SIG-M5 (cell line): ENCODE data around the gene KIAA0319L.

ENCODE experiments used
- DNase-seq: peaks from one replicate; lab custom pipeline; 2025; lab: John Stamatoyannopoulos, UW

The KIAA0319L gene

DNA sequence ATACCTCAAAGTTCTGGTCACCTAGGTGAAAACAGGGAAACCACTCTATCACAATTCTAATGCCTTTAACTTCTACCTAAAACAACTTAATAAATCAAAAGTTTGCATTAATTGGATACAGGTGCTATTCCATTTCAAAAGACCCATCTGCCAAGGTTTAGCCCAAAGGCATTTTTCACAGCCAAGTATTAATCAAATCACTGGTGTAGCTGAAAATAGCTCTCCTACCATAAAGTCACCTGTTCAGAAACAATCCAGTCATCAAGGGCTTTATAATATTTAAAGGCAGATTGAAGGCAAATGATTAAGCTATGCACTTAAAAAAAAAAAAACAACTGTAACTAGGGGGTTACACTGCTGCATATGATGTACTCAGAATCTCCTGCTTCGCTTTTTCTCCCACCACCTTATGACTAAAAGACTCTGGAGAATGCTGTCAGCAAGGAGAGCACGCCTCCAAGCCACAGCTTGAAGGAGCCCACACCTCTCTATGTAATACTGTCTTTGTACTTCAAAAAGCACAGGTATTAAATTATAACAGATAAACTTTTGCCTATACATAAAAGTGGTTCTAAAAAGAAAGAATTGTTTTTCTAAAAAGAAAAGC lies 20.5 kb downstream of the KIAA0319L start:
- no peak for DNase-seq

DNA sequence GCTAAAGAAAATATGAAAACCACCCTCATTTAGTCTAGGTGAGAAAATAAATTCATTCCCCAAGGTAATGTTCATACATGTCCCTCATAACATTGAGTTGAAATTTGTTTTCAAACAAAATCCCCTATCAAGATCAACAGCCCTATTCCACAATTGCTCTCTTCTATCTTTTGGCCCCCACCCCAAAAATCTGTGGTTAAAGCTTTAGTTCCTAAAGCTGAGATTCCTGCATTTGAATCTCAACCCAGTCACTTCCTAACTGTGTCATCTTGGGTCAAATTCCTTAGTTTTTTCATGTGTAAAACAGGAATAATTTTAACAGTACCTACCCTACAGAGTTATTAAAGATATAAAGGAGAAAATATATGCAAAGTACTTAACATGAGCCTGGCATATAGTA lies 22.0 kb downstream of the KIAA0319L start:
- no peak for DNase-seq

DNA sequence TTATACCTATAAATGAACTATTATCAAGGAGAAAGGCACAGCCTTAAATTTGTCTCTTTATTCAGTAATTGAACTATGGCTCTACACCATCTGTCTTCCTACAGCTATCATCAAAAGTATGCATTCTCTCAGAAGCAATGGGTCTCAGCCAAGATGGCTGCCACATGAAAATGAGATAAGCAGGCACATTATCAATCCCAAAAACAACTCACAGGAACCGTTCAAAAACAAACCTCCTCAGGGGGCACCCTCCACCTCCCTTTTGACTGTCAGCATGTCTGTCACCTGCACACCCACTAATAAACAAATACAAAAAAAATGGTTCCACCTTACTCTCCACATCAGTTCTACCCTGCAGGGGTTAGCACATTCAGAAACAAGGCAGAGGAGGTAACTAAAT lies 23.6 kb downstream of the KIAA0319L start:
- DNase-seq, result no peak

DNA sequence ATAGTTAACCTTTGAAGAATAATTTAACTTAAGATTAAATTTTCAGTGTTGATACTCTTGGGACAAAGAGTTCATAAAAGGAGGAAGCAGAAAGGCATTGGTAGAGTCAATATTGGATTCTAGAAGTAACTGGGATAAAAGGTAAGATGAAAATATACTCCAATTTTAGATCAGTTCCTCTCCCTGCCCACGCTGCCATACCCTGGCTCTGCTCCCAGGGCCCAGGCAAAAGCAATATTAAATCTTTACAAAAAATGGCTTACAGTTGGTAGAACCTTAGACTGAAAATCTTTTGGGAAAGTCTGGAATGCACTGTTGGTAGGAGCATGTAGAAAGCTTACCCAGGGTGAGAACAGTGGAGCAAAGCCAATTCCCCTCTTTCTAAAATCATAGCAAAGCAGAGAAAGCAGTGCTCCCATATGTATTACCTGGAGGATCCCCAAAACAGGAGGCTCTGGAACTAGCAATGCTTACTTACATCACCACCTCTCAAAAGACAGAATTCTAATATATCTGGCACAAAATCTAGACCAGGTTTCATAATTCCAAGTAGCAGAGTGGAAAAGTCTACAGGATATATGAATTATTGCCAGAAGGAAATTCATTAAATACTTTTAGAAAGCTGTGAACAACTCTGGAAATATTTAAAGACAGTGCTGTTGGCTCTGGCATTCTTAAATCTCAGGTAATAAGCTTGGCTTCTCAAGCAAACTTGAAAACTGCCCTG lies 24.5 kb downstream of the KIAA0319L start:
- no peak for DNase-seq

DNA sequence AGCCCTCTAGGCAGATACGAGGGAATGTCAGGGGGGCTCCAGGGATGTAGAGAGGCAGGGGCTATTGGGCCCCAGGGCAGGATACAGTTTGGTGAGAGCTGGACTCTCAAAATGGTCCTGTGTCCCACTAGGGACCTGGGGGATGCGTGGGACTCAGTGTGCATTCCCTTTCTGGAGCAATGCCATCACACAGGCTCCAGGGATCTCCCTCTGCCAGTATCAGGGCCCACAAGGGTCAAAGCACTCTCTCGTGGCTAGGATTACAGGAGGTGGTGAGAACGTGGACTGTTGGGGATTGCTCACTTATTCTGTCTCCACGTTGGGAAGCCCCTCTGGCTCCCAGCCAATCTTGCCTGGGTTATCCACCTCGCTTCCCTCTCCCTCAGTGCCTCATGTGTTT lies 25.8 kb downstream of the KIAA0319L start:
- DNase-seq, result no peak

DNA sequence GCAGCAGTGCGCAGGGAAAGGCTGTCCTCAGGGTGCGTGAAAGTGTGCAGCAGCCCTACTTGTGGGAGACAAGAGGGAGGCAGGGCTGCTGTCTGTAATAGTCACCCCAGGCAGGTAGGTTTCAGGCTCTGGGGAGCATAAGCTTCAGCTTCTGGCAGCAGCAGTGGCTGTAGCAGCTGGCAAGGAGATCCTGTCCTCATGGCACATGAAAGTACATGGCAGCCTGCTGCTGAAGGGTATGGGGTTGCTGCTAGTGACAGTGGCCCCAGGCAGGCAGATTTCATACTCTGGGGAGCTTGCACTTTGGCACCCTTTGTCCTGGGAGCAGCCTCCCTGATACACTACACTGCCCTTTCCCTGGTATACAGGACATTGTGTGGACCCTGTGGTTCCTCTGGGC lies 26.3 kb downstream of the KIAA0319L start:
- no peak for DNase-seq

DNA sequence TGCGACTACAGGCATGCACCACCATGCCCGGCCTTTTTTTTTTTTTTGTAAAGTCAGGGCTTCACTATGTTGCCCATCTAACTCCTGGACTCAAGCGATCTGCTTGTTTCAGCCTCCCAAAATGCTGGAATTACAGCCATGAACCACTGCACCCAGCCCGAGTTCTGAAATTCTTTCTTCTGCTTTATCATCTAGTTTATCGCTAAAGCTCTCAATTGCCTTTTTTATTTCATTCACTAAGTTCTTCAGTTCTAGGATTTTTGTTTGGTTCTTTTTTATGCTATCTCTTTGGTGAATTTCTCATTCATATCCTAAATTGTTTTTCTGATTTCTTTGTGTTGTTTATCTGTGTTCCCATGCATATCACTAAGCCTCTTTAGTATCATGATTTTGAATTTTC lies 27.0 kb downstream of the KIAA0319L start:
- DNase-seq, result no peak

DNA sequence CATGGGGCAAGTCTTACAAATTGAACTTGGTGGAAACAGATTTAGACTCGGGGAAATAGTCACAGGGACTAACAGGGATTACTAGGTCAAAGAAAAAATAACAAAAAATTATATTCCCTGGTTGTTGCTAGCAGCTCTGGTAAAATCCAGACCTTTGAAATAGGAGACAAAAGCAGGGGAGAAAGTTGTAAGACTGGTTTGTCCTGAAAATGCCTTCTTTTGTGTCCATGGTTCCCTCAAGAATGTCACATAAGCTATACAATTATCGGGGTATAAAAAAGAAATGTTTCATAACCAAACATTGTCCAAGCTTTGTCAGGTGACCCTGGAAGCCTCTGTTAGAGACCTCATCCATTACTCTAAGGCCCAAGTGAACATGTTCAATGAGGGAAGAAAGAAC lies 33.1 kb downstream of the KIAA0319L start:
- DNase-seq, result no peak

DNA sequence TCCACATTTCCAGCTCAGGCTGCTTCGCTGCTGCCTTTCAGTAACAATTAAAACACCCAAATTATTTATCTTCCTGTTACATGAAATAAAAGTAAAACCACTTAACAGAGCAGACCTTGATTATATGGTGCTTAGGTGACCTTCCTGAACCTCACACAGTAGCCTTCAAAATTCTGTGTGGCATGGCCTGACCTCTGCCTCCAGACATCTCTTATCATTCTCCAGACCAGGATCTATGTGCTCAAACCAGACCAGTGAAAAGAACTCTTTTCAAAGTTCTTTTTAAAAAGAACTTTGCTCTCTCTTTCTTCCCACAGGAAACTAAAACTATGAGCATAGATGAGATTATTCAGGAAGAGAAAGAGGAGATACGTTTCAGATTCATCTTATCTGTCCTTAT lies 37.8 kb downstream of the KIAA0319L start:
- DNase-seq, result no peak

DNA sequence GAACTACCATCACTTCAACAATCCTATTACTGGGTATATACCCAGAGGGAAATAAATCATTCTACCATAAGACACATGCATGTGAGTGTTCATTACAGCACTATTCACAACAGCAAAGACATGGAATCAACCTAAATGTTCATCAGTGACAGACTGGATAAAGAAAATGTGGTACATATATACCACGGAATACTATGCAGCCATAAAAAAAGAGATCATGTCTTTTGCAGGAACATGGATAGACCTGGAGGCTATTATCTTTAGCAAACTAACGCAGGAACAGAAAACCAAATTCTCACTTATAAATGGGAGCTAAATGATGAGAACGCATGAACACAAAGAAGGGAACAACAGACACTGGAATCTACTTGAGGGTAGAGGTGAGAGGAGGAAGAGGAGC lies 39.0 kb downstream of the KIAA0319L start:
- DNase-seq, result no peak

DNA sequence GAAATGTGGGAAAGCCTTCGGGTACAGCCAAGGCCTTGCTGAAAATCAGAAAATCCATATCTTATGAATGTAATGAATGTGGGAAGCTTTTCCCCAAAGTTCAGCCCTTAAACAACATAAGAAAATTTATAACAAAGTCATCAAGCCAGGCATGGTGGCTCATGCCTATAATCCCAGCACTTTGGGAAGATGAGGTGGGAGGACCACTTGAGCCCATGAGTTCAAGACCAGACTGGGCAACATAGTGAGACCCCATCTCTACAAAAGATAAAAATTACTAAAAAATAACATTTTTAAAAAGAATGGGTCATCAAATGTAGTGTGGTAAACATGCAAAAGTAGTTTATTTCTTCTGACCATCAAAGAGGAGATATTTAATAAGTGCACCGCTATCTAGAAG lies 45.9 kb downstream of the KIAA0319L start:
- no peak for DNase-seq

DNA sequence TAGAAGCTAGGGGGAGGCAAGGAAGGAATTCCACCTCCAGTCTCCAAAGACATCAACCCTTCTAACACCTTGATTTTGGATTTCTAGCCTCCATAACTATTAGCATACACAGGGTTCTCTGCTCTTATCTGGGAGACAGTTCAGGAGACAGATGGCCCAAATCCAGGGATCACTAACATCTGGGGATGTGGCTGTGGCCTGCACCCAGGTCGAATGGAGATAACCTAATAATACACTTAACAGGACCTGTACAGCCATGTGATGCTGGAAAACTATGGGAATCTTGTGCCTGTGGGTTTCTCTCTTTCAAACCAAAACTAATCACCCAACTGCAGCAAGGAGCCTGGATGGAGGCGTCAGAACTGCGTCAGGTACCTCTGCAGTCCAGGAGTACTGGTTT lies 47.6 kb downstream of the KIAA0319L start:
- no peak for DNase-seq

DNA sequence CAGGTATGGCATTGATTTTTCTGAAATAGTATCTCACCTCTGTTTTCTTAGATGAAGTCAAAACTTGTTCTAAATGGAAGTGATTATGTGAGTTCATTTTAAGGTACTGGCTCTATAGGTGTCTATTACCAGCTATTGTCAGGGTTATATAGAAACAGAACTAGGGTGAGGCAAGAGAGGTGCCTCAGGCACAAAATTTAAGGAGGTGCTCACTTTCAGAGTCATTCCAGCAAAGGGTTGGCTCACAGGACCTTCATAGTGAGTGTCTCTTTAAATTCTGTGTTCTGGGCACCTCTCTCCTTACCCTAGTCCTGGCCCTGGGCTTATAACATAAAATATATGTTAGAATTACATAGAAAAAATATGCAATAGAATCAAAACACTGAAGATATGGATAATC lies 49.3 kb downstream of the KIAA0319L start:
- no peak for DNase-seq

DNA sequence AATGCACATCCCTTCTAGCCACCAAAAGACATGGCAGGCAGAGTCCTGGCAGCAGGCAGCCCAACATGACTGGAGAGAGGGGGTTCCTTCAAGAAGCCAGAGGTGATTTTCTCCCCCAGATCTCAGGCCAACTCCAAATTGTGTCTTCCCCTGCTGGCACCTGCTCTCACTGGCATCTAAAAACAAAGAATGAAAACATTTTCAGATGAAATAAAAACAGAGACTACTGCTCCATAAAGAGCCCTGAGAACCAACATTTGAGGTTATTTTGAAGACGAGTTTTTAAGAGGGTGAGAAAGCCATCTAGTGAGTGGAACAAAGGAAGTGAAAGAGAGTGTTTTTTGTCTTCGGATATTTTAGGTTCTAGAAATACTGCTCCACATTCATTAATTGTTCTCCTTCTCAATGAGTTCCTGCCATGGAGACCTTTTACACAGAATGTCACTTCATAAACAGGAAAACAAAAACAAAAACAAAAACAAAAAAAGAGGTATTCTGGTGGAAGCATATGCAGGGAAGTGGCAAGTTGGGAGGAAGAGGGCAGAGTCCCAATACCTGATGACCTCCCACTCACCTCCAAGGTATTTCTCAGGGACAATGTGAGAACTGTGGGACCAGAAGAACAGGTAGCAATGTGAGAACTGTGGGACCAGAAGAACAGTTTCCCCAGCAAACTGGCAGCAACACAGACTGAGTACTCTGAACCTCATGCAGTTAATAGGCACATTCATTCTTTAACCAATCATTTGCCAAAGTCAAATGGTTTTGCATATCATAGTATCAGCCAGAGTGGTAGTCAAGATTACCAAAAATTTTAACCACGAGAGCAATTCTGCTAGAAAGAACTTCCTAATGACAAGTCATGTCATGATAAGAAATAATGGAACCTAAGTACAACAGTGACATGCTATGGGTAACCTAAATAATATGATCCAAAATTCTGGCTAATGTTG lies 50.0 kb downstream of the KIAA0319L start:
- no peak for DNase-seq

DNA sequence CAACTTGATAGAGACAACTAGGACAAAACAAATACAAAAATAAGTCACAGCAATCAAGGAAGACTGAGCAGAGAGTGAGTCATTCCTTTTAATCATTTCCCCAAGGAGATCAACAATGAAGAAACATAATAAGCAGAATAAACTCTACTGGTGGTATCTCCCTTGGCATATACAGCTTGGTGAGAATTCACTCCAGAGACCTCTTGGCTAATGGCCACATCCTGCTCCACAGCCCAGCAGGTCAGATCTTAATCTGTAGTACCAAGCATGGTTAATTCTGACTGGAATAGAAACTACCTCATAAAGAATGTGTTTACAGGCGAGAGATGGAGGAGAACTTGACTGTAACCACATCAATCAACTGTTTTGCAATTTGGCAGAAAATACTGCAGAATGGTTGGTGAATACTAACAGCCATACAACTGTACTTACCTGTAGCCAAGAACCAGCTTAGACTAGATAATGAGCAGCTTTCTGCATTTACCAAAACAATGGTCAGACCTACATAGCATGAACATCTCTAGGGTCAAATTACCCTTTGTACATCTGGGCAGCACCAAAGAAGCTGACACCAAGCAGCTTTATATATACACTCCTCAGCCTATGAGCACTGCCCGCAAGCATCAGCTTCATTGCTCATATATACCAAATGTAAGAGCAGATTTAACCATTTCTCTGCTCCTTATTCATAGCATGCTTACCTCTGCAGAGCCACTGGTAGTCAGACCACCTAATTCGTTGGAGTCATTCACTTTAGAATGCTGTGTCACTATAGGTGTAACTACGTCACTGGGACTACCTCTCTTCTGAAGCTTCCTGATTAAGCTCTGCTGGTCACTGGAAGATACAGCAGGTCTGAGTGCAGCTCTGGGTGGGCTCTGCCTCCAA lies 51.0 kb downstream of the KIAA0319L start:
- no peak for DNase-seq

DNA sequence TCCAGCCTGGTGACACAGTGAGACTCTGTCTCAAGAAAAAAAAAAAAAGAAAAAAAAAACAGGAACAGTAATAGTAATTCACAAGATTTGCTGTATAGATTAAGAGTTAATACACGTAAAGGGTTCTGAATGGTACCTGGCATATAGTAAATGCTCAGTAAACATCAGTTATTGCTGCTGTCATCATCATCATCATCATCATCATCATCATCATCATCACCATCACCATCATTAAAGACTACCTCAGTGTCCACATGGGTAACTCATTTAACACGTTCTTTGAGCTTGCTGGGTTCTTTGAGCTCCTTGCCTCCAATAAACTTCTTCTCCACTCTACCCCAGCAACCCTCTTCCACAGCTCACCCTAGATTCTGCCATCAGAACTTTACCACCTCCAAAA lies 55.0 kb downstream of the KIAA0319L start:
- DNase-seq, result no peak

DNA sequence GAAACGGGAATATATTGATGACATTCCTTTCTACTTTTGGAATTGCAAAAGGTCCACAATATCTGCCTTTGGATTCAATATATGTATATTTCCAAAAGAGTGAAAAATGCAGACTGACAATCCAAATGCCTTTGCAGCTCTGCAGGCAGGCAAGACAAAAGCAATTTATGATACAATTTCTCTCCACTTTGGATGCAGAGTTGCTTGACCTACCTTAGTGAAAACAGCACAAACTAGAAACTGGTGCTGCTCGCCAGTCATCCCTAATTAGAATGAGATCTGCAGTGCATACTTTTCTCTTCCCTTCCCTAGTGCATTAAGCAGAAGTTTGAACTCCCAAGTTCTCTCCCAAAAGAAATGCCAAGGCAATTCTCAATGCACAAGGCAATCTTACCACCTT lies 56.8 kb downstream of the KIAA0319L start:
- no peak for DNase-seq

DNA sequence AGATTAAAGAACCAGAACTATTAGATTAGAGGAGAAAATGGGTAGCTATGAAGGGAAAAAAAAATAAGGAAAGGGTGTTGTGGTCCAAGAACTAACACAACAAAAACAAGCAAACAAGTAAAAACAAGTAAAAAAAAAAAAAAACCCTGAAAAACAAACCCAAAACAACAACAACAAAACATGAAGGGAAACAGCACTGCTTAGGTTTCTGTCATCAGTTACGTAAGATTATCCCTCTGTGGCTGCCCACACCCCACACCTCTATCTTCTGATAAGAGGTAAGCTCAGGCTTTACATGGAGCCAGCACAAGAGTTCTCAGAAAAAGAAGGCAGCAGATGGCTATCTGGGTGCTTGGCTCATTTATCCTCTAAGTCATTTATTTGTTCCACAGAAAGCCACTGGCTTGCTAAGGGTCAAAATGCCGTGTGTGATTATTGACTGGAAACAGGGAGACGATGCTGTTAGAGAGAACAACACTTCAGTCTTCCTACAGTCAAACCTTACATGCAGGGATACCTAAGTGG lies 57.5 kb downstream of the KIAA0319L start:
- DNase-seq, result no peak

DNA sequence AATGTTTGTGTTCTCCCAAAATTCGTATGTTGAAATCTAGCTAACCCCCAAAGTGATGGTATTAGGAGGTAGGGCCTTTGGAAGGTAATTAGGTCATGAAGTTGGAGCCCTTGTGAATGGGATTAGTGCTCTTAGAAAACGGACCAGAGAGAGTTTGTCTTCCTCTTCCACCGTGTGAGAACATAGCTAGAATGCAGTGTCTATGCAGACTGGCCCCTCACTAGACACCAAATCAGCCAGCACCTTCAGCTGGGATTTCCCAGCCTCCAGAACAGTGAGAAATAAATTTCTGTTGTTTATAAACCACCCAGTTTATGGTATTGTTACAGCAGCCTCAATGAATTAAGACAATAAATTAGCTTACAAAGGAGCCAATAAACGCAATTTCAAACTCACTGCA lies 58.0 kb downstream of the KIAA0319L start:
- no peak for DNase-seq

DNA sequence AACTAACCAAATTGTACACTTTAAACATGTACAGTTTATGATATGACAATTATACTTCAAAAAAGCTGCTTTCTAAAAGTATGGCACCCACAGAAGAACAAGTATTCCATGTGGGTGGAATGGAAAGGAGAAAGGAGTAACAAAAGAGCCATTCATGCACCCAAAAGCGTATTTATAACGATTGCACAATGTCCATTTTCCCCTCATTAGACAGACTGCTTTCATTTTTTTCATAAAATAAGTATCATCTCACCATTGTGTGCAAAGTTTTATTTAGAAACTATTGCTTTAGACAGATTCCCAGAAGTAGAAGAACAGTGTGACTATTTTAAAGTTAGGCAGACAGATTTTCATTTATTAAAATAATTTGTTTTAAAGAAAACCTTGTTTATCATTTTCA lies 59.6 kb downstream of the KIAA0319L start:
- no peak for DNase-seq

DNA sequence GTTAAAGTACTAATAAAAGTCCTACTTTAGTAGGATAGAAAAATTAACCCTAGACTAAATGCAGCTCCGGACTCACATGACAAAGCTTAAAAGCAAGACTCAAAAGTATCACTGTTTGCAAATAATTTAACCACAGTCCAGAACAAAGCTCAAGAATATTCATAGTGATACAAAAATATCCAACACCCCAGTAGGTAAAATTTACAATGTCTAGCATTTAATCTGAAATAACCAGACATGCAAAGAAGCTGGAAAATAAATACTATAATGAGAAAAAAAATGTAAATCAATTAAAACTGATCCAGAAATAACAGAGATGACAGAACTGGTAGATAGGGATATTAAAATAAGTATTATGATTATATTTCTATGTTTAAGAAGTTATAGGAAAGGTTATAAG lies 67.0 kb downstream of the KIAA0319L start:
- no peak for DNase-seq

DNA sequence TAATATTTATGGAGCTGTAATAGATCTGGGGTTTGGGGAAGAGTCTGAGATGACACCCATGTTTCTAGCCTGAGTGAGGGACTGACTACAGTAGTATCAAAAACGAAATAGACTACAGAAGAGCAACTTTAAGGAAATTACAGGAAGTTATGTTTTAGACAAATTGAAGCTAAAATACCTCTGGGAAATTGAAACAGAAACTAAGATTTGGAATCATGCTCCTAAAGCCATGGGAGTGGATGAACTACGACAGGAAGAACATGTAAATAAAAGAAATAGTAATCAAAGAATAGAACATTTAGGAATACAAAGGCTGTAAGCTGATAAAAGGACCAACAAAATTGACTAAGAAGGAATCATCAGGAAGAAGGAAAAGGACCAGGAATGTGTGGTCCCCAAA lies 68.9 kb downstream of the KIAA0319L start:
- no peak for DNase-seq
